Esophagus squamous epithelium (tissue), 4 donors: ENCODE measurements around the gene RADIL.

ENCODE experiments used
- CTCF ChIP-seq, 6 experiments: fragments of 450-650 bp in 4 of 6; fragments of 200-600 bp in 2 of 6; sonication (generic) in 2 of 6; IDR thresholded peaks; one replicate each; pipeline ENCODE4 v1.5.1; 2016 to 2019; ENCODE audit warnings: antibody characterized with exemption in 6 of 6, mild to moderate bottlenecking in 4 of 6, moderate library complexity in 4 of 6
- POLR2A ChIP-seq, 4 donors: fragments of 450-650 bp; IDR thresholded peaks; one replicate each; pipeline ENCODE4 v1.6.1; 2017; ENCODE audit warnings: antibody characterized with exemption in 4 of 4, mild to moderate bottlenecking in 4 of 4, moderate library complexity in 3 of 4

DNA sequence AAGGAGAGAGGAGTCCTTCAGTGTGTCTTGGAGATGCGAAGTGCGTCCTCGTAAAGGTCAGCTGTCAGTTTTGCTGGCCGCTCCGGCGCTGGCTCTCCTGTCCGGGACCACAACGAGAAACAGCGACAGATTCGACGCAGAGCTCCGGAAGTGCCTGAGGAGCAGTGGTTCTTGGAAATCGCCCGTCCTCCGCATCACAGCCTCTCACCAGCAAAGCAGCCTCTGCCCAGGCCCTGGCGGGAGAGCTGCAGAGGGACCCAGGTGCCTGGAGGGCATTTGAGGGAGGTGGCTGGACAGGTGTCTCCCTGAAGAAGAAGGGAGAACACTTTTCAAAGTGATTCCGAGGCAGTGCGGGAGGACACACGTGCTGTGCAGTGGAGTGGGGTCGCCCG is 119.7 kb downstream of the RADIL start:
- TF ChIP-seq CTCF (IDR thresholded peaks at IDR 0.05), result no peak
- no peak for TF ChIP-seq POLR2A (IDR thresholded peaks at IDR 0.05)
